HepG2 (cell line): ENCODE data around the gene EMID1. TPM values are rescaled to one million over a fixed set of nuclear protein-coding genes. Genes with fewer than 3 reads are reported as not detected.

Source experiments
- ATAC-seq: fragments of 200-7000 bp; cut with Tn5 transposase; 3 replicates; pipeline ENCODE4 v1.9.1; 2020; ENCODE audit warnings: mild to moderate bottlenecking, moderate library complexity
- BruUV-seq: library from RNA; stranded (reverse); fragments of 400-500 nt; replicated peaks from 2 replicates; lab custom pipeline; 2021; lab: Mats Ljungman, UMichigan
- CTCF ChIA-PET: fragments of 300-600 bp; formaldehyde crosslinking; extraction: SDS; loops from one replicate; lab custom pipeline; 2021; ENCODE audit warnings: low total read pairs, inconsistent platforms, low intra/inter-chr PET ratio; lab: Yijun Ruan, JAX
- POLR2A ChIA-PET: fragments of 350-600 bp; sonication (Branson Sonifier 250); formaldehyde crosslinking; loops from one replicate; lab custom pipeline; 2020; ENCODE audit warnings: antibody characterized with exemption, inconsistent platforms; lab: Yijun Ruan, JAX
- DNase-seq: peaks from one replicate; pipeline ENCODE4 v3.0.0-alpha.2; 2015; ENCODE audit warnings: low spot score
- FAIRE-seq: peaks from 3 replicates; lab custom pipeline; 2011; peaks lifted over from hg19 to GRCh38; lab: Jason Lieb, UNC
- H2AFZ ChIP-seq: one replicate; pipeline ENCODE4 v1.6.1; 2011; ENCODE audit warnings: low read length, inconsistent platforms
- H3K27ac ChIP-seq: fragments of 300-600 bp; 3 replicates; pipeline ENCODE4 v1.8.0; 2011; ENCODE audit warnings: mixed run types, mild to moderate bottlenecking, mixed read lengths, low read length, inconsistent platforms; ENCODE audit not compliant: insufficient read depth; ENCODE audit errors: extremely low read length
- H3K27me3 ChIP-seq, 2 experiments: fragments of 200-600 bp in 1 of 2; 2 replicates in 1 of 2; 3 replicates in 1 of 2; pipeline versions ENCODE4 v1.6.0 to v1.8.0; 2011; ENCODE audit warnings: low read length in 2 of 2, mild to moderate bottlenecking in 2 of 2, moderate library complexity in 2 of 2, inconsistent platforms in 1 of 2; ENCODE audit not compliant: insufficient read depth in 2 of 2, control insufficient read depth in 1 of 2
- H3K36me3 ChIP-seq, 2 experiments: fragments of 200-600 bp in 1 of 2; replicated peaks in 1 of 2; 2 replicates in 1 of 2; 3 replicates in 1 of 2; pipeline versions ENCODE4 v1.5.1 to v1.8.0; 2011; ENCODE audit warnings: low read length in 2 of 2, inconsistent platforms in 1 of 2; ENCODE audit not compliant: insufficient read depth in 2 of 2, control insufficient read depth in 1 of 2
- H3K4me1 ChIP-seq: 2 replicates; pipeline ENCODE4 v1.5.1; 2012; ENCODE audit warnings: low read length, inconsistent platforms; ENCODE audit not compliant: insufficient read depth
- H3K4me2 ChIP-seq: 2 replicates; pipeline ENCODE4 v1.6.0; 2011; ENCODE audit warnings: low read depth, low read length, inconsistent platforms
- H3K4me3 ChIP-seq, 3 experiments: fragments of 200-600 bp in 1 of 3; sonication (generic), shearing (Covaris generic) in 1 of 3; replicated peaks in 1 of 3; 2 replicates each; pipeline ENCODE4 v1.5.1; 2011 to 2016; ENCODE audit warnings: low read length in 3 of 3, inconsistent platforms in 2 of 3, low read depth in 2 of 3, mild to moderate bottlenecking in 2 of 3, control low read depth in 1 of 3, mixed read lengths in 1 of 3; ENCODE audit not compliant: insufficient read depth in 1 of 3
- H3K79me2 ChIP-seq: one replicate; pipeline ENCODE4 v1.6.1; 2011; ENCODE audit warnings: low read length, inconsistent platforms; ENCODE audit not compliant: insufficient read depth
- H3K9ac ChIP-seq: 2 replicates; pipeline ENCODE4 v1.6.0; 2011; ENCODE audit warnings: mild to moderate bottlenecking, low read depth, low read length, inconsistent platforms; ENCODE audit not compliant: insufficient read depth
- H3K9me3 ChIP-seq: 2 replicates; pipeline ENCODE4 v1.5.1; 2012; ENCODE audit warnings: mild to moderate bottlenecking, low read length
- H4K20me1 ChIP-seq: 2 replicates; pipeline ENCODE4 v1.6.0; 2011; ENCODE audit warnings: inconsistent platforms, mild to moderate bottlenecking, low read length, moderate library complexity; ENCODE audit not compliant: insufficient read depth
- EED ChIP-seq: sonication (generic); formaldehyde crosslinking; IDR thresholded peaks from 2 replicates; pipeline ENCODE4 v1.5.0; 2020; ENCODE audit warnings: mild to moderate bottlenecking, missing genetic modification reagents
- HNF4G ChIP-seq, 2 experiments: sonication (generic) in 1 of 2; formaldehyde crosslinking in 1 of 2; IDR thresholded peaks; 2 replicates each; pipeline versions ENCODE4 v1.4.0 to v1.6.1; 2011 to 2020; ENCODE audit warnings: borderline replicate concordance in 2 of 2, low read depth in 2 of 2, mild to moderate bottlenecking in 2 of 2, low read length in 1 of 2, missing genetic modification reagents in 1 of 2, moderate library complexity in 1 of 2
- ZNF572 ChIP-seq: sonication (generic); formaldehyde crosslinking; IDR thresholded peaks from 2 replicates; pipeline ENCODE4 v1.5.1; 2020; ENCODE audit warnings: mild to moderate bottlenecking, missing genetic modification reagents
- WGBS: methylation state at CpG from one replicate; pipeline ENCODE4 v1.1.6; 2017; ENCODE audit warnings: low lambda C conversion rate; 5-methylcytosine and 5-hydroxymethylcytosine counted together
- in situ Hi-C: cut with HindIII; loops from 2 replicates; pipeline ENCODE4 v1.10.0; 2017; ENCODE audit warnings: low pct_unique_long_range_greater_than_20kb; ENCODE audit not compliant: extremely low pct_ligation_motif_present
- intact Hi-C: fragments of 100-400 bp; cut with micrococcal nuclease; formaldehyde crosslinking; loops from one replicate; pipeline ENCODE4 v1.10.0; 2022; ENCODE audit not compliant: unreplicated experiment
- polyA plus RNA-seq, 8 experiments: library from polyadenylated mRNA; depleted of rRNA in 3 of 8; stranded (reverse) in 7 of 8; unstranded in 1 of 8; fragments of >200 nt; fragmentation: Illumina TruSeq in 4 of 8; extraction: Trizol in 4 of 8; gene quantifications; 2 replicates each; pipeline versions ENCODE4 v1.2.1 to v1.2.3, GENCODE V29; 2011 to 2016; ENCODE audit warnings: low read depth in 4 of 8, missing spikeins in 1 of 8, mixed read lengths in 1 of 8; ENCODE audit not compliant: insufficient read depth in 1 of 8
- total RNA-seq, 5 experiments: library from RNA; depleted of rRNA; stranded (reverse); fragments of >200 nt; fragmentation: Illumina TruSeq; extraction: Trizol; gene quantifications; 2 replicates each; pipeline ENCODE4 v1.2.3, GENCODE V29; 2016; ENCODE audit warnings: low read depth in 1 of 5
- TF ChIP-seq, protein P1 (sequence below), 2 experiments: fragments of 450-650 bp in 1 of 2; sonication (generic) in 1 of 2; formaldehyde crosslinking in 1 of 2; IDR thresholded peaks; 2 replicates each; pipeline versions ENCODE4 v1.6.1 to v1.8.0; 2016 to 2022; ENCODE audit warnings: antibody characterized with exemption in 1 of 2, mild to moderate bottlenecking in 1 of 2, missing genetic modification reagents in 1 of 2

The EMID1 gene
- total and polyA plus RNA-seq, 2 of the 13 experiments (the other 11 are each of a cell fraction or from before 2014, with no cell fraction given) = 0.45 to 0.82 TPM

DNA sequence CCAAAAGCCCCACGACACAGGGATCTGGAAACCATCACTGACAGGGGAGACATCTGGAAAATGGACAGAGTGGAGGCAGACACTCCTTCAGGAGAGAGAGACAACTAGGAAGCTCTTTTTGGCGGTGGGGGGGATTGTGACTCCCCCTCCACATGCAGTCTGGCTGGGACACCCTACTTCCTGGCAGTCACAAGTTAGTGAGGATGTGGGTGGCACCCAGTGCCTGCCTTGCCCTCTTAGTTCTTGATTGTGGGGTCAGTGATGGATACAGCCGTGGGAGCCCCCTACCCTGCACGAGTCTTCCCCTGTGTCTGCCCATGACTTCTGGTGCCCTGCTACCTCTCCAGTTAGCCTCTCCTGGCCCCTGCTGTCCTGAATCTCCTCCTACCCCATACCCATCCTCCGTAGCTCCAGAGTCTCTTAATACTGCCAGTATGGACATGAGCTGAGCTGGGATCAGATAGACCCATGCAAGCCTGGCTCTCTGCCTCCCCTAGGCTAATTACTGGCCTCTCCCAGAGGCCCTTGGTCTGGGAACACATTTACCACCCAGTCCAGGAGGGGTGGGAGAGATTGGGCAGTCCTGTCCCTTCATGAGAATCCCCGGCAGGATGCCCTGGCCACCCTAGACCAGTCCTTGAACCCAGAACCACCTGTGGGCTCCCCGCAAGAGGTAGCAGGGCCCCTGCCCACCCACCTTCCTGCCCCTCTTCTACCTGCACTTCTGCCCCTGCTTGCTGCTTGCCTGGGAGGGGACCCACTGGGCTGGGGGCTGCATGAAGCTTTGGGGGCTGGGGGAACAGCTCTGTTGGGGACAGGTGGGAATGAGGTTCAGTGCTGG, 39.3 kb downstream of the EMID1 start:
- ATAC-seq = peak; percentile 40
- no peaks in the 10 kb centered on the region for H3K9me3 ChIP-seq
- no peaks in the 10 kb centered on the region for H4K20me1 ChIP-seq
- no peak overlapping the region for H3K9ac ChIP-seq
- no peak overlapping the region for H3K4me3 ChIP-seq
- 24% methylated on average over 3 of the region's 7 CpGs for WGBS
- no peak overlapping the region for H2AFZ ChIP-seq
- peaks cover 16% of the 10 kb centered on the region for H3K4me1 ChIP-seq
- in situ Hi-C loops (loop anchor here (5.0 kb wide), 1 partner anchor 43 kb away; no protein-coding TSS in a partner anchor), intact Hi-C loops (loop anchor here (1.0 to 5.0 kb wide), 2 partner anchors 43 to 88 kb away; no protein-coding TSS in a partner anchor)
- peak overlapping the region; percentile 59; the same call in 1 of the 2 replicates for H3K4me2 ChIP-seq
- no peaks in the 10 kb centered on the region for H3K36me3 ChIP-seq
- BruUV-seq = no TSS peak
- TF ChIP-seq ZNF572 (CRISPR knock-in tag) (no peak), EED (CRISPR knock-in tag) (peak; percentile 42; the same call in 1 of the 2 replicates), HNF4G (IDR thresholded peaks at IDR 0.05; ENCODE audit: borderline replicate concordance, low read depth, low read length) (no peak), HNF4G (CRISPR knock-in tag; IDR thresholded peaks at IDR 0.05; ENCODE audit: borderline replicate concordance, low read depth) (peak; percentile 25; the same call in 1 of the 2 replicates)
- TF ChIP-seq, protein P1, sequence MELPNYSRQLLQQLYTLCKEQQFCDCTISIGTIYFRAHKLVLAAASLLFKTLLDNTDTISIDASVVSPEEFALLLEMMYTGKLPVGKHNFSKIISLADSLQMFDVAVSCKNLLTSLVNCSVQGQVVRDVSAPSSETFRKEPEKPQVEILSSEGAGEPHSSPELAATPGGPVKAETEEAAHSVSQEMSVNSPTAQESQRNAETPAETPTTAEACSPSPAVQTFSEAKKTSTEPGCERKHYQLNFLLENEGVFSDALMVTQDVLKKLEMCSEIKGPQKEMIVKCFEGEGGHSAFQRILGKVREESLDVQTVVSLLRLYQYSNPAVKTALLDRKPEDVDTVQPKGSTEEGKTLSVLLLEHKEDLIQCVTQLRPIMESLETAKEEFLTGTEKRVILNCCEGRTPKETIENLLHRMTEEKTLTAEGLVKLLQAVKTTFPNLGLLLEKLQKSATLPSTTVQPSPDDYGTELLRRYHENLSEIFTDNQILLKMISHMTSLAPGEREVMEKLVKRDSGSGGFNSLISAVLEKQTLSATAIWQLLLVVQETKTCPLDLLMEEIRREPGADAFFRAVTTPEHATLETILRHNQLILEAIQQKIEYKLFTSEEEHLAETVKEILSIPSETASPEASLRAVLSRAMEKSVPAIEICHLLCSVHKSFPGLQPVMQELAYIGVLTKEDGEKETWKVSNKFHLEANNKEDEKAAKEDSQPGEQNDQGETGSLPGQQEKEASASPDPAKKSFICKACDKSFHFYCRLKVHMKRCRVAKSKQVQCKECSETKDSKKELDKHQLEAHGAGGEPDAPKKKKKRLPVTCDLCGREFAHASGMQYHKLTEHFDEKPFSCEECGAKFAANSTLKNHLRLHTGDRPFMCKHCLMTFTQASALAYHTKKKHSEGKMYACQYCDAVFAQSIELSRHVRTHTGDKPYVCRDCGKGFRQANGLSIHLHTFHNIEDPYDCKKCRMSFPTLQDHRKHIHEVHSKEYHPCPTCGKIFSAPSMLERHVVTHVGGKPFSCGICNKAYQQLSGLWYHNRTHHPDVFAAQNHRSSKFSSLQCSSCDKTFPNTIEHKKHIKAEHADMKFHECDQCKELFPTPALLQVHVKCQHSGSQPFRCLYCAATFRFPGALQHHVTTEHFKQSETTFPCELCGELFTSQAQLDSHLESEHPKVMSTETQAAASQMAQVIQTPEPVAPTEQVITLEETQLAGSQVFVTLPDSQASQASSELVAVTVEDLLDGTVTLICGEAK (IDR thresholded peaks at IDR 0.05) = no peak
- TF ChIP-seq, protein P1 (CRISPR knock-in tag; IDR thresholded peaks at IDR 0.05) = 0 out of 2 replicates have a peak, but pooled peaks have one; percentile 28
- no peaks in the 10 kb centered on the region for H3K79me2 ChIP-seq
- DNase-seq = no peak
- FAIRE-seq = no peak
- POLR2A ChIA-PET = interaction anchor here (1.1 to 1.3 kb wide), 3 partner anchors 21 to 43 kb away, joined by 3 to 5 read pairs (median 4); partner anchors contain the start of gene EMID1
- H3K27ac ChIP-seq = no peak overlapping the region
- CTCF ChIA-PET = interaction anchor here (1.8 to 2.1 kb wide), 3 partner anchors 39 to 91 kb away, joined by 7 to 18 read pairs (median 11); partner anchors contain the start of gene EMID1
- H3K27me3 ChIP-seq = 0 out of 5 replicates have a peak, but pooled peaks cover 0 to 8% of the 10 kb centered on the region in 2 experiments
